Measurements from ENCODE around the gene SMIM5.
A peak's percentile ranks its signal among the peaks of the same experiment; 100 is the strongest.

The SMIM5 gene

DNA sequence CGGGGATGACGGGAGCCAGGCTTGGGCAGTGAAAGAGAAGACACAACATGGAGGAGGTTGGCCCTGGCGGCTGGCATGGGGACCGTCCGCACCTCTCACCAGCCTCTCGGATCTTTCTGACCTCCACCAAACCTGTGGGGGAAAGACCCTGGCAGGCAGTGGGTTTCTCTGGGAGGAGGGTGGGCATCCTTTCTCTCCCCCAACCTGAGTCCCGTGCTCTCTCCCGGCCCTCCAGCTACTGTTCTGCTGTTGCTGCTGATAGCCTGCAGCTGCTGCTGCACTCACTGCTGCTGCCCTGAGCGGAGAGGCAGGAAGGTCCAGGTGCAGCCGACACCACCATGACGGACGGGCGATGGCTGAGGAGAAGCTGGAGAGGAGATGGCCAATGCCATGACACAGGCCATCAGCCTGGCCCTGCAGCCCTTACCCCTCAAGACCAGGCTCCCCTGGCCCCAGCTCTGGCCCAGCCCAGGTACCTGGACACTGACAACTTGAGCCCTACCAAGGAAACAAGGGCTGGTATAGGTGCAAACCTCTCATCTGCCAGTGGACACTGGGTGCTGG is 7.4 kb downstream of the SMIM5 start:
- H3K4me1 Mint-ChIP-seq: no peaks in the 10 kb centered on the region
- no peak overlapping the region for H3K27ac Mint-ChIP-seq
- no peaks in the 10 kb centered on the region for H3K36me3 Mint-ChIP-seq
- no peaks in the 10 kb centered on the region for H3K9me3 Mint-ChIP-seq
- H3K27me3 Mint-ChIP-seq: no peaks in the 10 kb centered on the region
- no peak overlapping the region for H3K4me3 Mint-ChIP-seq

DNA sequence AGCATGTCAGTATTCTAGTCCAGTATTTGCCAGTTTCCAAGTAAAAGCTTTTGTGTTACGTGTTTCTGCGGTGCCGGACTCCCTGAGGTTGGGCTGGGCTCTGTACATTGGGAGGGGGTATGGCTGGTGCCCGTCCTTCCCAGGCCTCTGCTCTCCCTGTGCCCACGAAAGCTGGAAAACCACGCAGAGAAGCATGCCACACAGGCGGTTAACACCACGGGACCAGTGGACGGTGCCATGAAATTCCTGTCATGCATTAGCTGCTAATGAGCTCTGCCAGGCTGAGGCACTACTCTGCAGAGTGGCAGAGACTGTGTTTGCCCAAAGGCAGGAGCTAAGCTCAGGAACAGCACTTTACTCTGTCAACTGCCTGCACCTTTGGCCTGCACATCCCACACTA is 8.1 kb downstream of the SMIM5 start:
- H3K4me3 Mint-ChIP-seq: no peak overlapping the region
- no peaks in the 10 kb centered on the region for H3K4me1 Mint-ChIP-seq
- H3K9me3 Mint-ChIP-seq: no peaks in the 10 kb centered on the region
- no peaks in the 10 kb centered on the region for H3K27me3 Mint-ChIP-seq
- H3K27ac Mint-ChIP-seq: no peak overlapping the region
- no peaks in the 10 kb centered on the region for H3K36me3 Mint-ChIP-seq

DNA sequence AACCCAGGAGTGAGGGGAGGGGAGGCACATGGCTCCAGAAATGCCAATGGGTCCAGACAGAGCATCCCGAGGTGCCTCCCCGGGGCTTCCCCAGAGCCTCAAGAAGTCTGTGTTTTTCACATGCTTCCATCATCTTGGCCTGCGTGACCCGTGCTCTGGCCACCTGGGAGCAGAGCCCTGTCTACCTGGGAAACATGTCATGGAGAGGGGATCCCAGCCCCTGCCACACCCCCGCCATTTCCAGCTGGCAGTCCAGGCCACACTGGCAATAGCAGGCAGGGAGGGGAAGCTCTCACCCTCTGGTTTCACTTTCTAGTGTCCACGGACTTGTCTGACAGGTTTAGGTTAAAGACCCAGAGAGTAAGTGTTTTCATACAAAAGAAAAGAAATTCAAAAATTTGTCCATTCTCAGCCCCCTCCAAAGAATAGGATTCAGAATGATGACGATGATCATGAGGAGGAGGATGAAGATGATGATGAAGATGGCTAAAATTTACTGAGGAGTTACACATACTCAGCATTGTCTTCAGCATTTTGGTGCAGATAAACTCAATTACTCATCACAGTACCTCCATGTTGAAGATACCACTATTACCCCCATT is 9.0 kb downstream of the SMIM5 start:
- Mint-ChIP-seq H3K9me3 (no peaks in the 10 kb centered on the region), H3K27ac (no peak overlapping the region), H3K36me3 (no peaks in the 10 kb centered on the region), H3K4me1 (no peaks in the 10 kb centered on the region), H3K27me3 (no peaks in the 10 kb centered on the region), H3K4me3 (no peak overlapping the region)

DNA sequence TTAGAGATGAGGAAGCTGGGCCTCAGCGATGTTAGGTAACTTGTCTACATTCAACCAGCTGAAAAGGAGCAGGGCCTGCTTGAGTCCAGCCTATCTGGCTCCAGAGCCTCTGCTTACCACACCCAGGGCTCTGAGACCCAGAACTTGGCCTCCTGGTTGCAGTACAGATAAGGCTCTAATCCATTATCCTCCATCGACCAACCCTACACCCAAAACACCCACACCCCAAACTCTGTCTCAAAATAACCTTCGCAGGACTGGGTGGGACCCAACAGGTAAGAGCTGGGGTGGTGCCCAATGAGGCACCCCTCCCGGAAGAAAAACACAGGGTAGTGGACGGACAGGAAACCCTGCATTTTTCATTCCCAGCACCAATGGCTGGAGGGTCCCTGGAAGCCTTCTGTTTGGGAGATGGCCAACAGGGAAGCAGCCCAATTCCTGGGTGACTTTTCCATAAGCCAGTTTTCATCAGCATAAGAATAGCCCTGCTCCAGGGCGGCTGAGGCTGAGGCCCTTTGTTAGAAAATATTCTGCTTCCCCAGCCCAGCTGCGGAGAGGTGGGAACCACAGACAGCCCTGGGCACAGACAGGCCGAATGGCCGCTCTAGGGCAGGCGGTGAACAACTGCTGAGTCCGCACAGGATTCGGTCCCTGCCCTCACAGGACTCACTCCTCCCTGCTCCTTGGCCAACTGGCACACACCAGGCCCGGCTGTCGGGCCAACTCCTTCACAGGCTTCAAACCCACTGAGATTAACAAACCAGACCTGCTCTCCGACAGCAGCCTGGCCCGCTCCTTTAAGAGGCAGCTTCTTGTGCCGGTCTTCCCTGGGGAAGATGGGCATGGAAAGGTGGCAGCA is 9.8 kb downstream of the SMIM5 start:
- H3K27me3 Mint-ChIP-seq: no peaks in the 10 kb centered on the region
- H3K4me1 Mint-ChIP-seq: no peaks in the 10 kb centered on the region
- H3K9me3 Mint-ChIP-seq: no peaks in the 10 kb centered on the region
- H3K27ac Mint-ChIP-seq: no peak overlapping the region
- H3K4me3 Mint-ChIP-seq: no peak overlapping the region
- peaks cover 1% of the 10 kb centered on the region for H3K36me3 Mint-ChIP-seq

DNA sequence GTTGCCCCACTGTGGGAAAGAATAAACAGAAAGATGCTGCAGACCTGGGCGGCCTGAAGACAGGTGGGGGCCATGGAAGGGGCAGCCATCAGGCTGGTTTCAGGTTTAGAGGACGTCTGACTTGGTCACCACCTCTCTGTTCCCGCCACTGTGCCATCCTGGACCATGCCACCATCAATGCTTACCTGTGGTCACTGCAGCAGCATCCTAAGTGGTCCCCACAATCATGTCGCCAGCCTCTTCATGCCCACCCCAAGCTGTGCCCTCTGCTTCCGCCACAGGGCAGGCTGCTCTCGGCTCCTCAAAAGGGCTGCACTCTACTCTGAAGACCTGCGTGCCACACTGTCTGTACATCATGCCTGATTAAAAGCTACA is 10.4 kb downstream of the SMIM5 start:
- Mint-ChIP-seq H3K9me3 (no peaks in the 10 kb centered on the region), H3K36me3 (peaks cover 3% of the 10 kb centered on the region), H3K4me3 (no peak overlapping the region), H3K27me3 (no peaks in the 10 kb centered on the region), H3K4me1 (no peaks in the 10 kb centered on the region), H3K27ac (no peak overlapping the region)

DNA sequence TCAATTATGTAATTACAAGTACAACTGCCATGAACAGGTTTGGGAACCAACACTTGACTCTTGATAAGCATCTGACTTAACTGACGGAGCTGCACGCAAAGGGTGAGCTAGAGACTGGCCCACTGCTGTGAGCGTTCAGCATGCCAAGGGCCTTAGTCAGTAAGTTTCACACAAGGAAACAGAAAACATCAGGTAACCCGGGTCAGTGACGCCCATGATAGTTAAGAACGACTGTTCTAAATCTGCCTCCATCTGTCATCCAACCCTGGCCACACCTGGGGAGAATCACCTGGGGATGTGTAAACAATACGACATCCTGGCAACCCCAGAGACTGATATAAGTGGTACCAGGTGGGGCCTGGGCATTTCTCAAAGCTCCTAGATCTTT is 12.3 kb downstream of the SMIM5 start:
- H3K9me3 Mint-ChIP-seq: no peaks in the 10 kb centered on the region
- no peak overlapping the region for H3K4me3 Mint-ChIP-seq
- no peaks in the 10 kb centered on the region for H3K27me3 Mint-ChIP-seq
- H3K36me3 Mint-ChIP-seq: peaks cover 5% of the 10 kb centered on the region
- H3K4me1 Mint-ChIP-seq: no peaks in the 10 kb centered on the region
- no peak overlapping the region for H3K27ac Mint-ChIP-seq

DNA sequence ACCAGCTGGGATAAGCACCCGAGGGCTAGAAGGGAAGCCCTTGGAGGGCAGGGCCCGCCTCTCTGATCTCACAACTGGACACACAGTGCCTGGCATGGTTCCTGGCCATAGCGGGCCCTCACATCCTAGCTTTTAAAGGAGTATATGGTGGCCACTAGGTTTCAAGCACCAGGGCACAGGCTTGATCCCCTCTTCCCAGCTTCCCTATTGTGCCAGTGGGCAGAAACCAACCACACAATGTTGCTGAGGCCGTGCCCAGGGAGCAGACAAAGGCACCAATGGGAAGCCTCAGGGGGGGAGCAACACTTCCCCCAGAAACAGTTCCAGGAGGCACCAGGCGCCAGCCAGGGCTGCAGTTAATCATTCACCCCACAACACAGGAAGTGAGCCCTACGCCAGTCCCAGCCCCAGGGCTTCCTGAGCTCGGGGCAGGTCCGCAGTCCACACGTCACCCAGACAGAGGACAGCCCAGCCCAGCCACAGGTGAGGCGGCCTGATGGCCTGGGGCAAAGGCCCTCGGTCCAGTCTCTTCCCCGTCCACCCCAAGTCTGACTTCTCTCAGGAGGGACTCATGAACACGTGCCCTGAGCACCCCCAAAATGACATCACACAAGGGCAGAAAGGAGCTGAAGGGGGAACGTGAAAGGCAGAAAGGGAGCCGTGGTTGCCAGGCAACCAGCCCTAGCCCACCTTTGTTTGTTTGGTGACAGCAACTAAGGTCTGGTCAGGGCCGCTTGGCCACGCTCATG is 12.8 kb downstream of the SMIM5 start:
- peaks cover 5% of the 10 kb centered on the region for H3K36me3 Mint-ChIP-seq
- no peaks in the 10 kb centered on the region for H3K4me1 Mint-ChIP-seq
- no peak overlapping the region for H3K27ac Mint-ChIP-seq
- no peaks in the 10 kb centered on the region for H3K9me3 Mint-ChIP-seq
- peak overlapping the region; percentile 39 for H3K4me3 Mint-ChIP-seq
- no peaks in the 10 kb centered on the region for H3K27me3 Mint-ChIP-seq

DNA sequence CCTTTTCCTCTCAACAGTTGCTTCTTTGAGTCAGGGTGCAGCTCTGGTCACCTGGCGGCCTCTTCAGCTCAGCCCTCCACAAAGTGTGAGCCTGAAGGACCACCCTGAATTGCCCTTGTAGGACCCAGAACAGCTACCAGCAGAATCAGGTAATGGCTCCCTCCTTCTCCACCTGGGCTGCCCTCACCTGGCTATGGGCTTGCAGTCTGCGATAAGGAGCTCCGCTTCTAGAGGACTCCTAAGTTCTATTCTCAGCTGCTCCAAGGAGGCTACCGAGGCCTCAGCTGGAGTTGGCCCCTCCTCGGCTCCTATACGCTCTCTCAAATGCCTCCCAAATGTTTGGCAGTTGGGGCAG is 13.4 kb downstream of the SMIM5 start:
- Mint-ChIP-seq H3K4me1 (no peaks in the 10 kb centered on the region), H3K27me3 (no peaks in the 10 kb centered on the region), H3K27ac (no peak overlapping the region), H3K9me3 (no peaks in the 10 kb centered on the region), H3K4me3 (no peak overlapping the region), H3K36me3 (peaks cover 5% of the 10 kb centered on the region)

DNA sequence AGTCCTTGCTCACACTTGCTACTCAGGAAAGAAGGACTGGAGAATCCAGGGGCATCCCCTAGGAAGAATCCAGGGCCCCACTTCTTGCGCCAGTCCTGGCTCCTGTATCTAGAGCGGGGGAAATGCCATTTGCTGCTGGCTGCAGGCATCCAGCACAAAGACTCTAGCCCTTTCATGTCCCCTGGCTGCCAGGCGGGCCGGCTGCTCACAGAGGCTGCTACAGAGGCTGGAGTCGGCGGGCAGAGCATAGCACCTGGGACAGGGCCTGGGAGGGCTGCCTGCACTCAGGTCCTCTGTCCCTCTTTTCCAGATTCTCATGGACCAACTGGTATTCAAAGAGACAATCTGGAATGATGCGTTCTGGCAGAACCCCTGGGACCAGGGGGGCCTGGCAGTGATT is 13.8 kb downstream of the SMIM5 start:
- Mint-ChIP-seq H3K36me3 (peaks cover 5% of the 10 kb centered on the region), H3K4me1 (no peaks in the 10 kb centered on the region), H3K9me3 (no peaks in the 10 kb centered on the region), H3K27me3 (no peaks in the 10 kb centered on the region), H3K4me3 (no peak overlapping the region), H3K27ac (no peak overlapping the region)

DNA sequence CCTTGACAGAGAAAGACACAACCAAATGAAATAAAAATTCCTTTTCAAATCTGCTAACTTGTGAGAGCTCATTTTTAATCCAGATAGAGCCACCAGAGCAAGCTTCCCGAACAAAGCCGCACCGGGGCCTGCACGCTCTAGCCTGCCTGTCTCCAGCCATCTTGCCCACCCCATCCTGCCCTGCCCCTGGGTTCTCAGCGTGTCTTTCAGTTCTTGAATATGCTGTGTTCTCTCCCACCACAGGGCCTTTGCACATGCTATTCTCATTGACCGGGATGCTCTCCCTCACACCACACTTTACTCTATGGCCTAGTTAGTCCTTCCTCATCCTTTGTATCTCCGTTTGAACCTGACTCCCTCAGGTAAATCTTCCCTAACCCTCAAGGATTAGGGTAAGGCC is 14.7 kb downstream of the SMIM5 start:
- Mint-ChIP-seq H3K9me3 (no peaks in the 10 kb centered on the region), H3K4me1 (no peaks in the 10 kb centered on the region), H3K27me3 (no peaks in the 10 kb centered on the region), H3K4me3 (no peak overlapping the region), H3K36me3 (peaks cover 5% of the 10 kb centered on the region), H3K27ac (no peak overlapping the region)

DNA sequence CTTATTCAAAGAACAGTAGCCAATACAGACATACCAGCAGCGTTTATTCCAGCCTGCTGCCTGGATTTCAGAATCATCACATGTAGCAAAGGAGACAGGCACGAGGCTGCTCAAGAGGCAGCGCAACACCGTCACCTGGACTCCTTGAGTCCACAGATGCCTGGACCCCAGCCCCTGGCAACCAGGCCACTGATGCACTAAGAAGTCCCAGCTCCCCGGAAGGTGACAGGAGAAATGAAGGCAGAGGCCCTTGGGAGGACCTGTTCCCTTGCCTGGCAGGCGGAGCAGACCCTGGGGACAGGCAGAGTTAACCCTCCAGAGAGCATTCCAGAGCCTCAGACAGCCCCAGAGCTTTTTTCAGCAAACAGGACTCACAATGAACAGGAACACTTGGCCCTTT is 16.5 kb downstream of the SMIM5 start:
- Mint-ChIP-seq H3K36me3 (peaks cover 11% of the 10 kb centered on the region), H3K4me1 (peaks cover 5% of the 10 kb centered on the region), H3K27ac (no peak overlapping the region), H3K4me3 (no peak overlapping the region), H3K27me3 (no peaks in the 10 kb centered on the region), H3K9me3 (no peaks in the 10 kb centered on the region)

DNA sequence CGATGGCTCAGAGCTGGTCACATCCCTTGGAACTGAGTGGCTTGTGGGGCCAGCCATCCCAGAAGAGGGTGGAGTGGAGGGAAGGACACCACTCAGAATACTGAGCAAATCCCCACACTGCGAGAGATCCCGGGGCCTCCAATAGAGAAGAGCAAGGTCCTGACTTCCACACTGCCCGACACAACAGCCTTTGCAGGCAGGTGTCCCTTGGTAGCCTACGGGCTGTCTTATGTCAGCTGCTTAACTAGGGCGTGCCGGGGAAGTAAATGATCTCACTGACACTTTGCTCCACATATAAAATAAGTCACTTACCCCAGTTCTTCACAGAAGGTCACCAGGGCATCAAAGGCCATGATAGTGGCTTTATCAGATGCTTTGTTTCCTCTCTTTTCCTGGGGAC is 17.6 kb downstream of the SMIM5 start:
- H3K4me1 Mint-ChIP-seq: peaks cover 5% of the 10 kb centered on the region
- no peaks in the 10 kb centered on the region for H3K9me3 Mint-ChIP-seq
- H3K27me3 Mint-ChIP-seq: no peaks in the 10 kb centered on the region
- no peak overlapping the region for H3K27ac Mint-ChIP-seq
- peaks cover 11% of the 10 kb centered on the region for H3K36me3 Mint-ChIP-seq
- no peak overlapping the region for H3K4me3 Mint-ChIP-seq

DNA sequence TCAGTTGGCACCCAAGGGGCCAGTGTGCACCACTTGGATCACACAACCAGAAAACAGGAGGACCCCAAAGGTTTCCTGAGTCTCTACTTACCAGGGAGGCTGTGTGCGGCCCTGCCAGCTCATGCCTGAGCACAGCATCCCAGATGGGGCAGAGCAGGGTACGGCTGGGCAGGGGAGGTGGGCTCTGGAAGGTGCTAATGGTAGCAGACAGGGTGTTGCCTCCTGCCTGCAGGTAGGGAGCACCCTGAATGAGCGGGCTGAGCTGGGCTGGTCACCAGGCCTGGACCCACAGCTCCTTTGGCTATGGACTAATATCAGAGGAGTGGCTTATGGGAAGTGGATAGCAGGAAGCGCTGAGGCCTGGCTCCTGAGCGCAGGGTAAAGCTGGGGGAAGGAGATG is 19.1 kb downstream of the SMIM5 start:
- Mint-ChIP-seq H3K4me3 (no peak overlapping the region), H3K4me1 (peaks cover 5% of the 10 kb centered on the region), H3K27ac (no peak overlapping the region), H3K27me3 (no peaks in the 10 kb centered on the region), H3K36me3 (peaks cover 13% of the 10 kb centered on the region), H3K9me3 (no peaks in the 10 kb centered on the region)

DNA sequence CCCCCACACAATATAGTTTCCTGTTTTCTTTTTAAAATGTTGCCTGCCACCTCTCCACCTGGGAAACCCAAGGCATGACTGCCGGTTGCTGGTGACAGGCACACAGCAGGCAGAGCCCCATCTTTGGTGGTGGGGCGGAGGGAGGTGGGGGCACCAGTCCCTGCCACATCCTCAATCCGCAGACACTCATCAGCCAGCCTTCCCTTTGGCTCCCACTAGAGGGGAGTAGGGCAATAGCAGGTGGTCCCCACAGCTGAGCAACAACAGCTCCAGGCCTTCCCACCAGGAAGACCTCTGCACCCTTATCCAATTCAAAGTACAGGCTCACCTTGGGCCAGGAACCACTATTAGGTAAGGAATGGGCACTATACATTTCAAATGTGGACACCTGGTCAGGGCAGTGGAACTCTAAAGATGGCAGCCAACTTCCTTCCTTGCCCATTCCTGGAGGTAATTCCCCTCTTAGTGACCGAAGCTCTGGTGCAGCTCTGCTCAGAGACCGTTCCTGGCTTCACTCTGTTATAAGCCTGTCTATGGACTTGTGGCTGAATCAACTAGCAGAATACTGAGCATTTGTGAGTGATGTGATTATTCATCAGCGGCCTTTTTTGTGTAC is 19.8 kb downstream of the SMIM5 start:
- Mint-ChIP-seq H3K4me3 (no peak overlapping the region), H3K9me3 (no peaks in the 10 kb centered on the region), H3K36me3 (peaks cover 11% of the 10 kb centered on the region), H3K27ac (no peak overlapping the region), H3K4me1 (peaks cover 5% of the 10 kb centered on the region), H3K27me3 (no peaks in the 10 kb centered on the region)

DNA sequence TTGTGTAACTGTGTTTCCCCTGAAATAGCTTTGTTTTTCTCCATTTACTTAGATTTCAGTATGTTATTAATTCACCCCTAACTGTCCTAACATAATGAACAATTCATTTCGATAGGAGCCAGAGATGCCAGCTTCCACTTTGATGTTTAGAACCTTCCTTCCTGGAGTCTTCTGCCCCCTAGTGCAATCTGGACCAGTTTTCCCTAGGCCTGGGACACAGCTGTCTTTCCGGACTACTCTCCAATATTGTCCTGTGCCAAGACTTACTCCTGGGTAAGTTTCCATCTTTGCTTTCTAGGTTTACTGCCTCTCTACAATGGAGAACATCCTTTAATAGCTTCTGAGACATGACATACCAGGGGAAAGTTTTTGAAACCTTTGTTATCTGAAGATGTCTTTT is 20.9 kb downstream of the SMIM5 start:
- H3K4me3 Mint-ChIP-seq: no peak overlapping the region
- no peak overlapping the region for H3K27ac Mint-ChIP-seq
- H3K9me3 Mint-ChIP-seq: no peaks in the 10 kb centered on the region
- peaks cover 10% of the 10 kb centered on the region for H3K36me3 Mint-ChIP-seq
- H3K27me3 Mint-ChIP-seq: no peaks in the 10 kb centered on the region
- peaks cover 5% of the 10 kb centered on the region for H3K4me1 Mint-ChIP-seq

DNA sequence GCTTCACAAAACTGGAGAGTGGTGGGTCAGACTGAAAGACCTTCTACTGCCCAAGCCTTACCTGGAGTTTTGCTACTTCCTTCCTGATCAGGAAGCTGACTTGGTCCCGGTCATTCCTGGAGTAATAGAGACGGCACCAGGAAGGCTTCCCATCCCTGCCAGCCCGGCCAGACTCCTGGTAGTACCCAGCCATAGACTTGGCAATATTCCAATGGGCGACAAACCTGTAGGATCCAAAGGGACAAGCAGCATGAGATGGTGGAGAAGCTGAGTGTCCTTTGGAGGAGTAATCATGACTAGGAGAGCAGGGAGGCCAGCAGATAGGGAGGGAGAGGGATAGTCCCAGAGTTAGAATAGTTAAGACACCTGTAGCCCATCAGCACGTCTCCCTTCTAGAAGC is 25.0 kb downstream of the SMIM5 start:
- Mint-ChIP-seq H3K27me3 (no peaks in the 10 kb centered on the region), H3K4me3 (no peak overlapping the region), H3K9me3 (no peaks in the 10 kb centered on the region), H3K36me3 (peaks cover 10% of the 10 kb centered on the region), H3K4me1 (peaks cover 5% of the 10 kb centered on the region), H3K27ac (no peak overlapping the region)

Measured in activated naive CD4-positive, alpha-beta T cell treated with anti-CD3 and anti-CD28 coated beads, Interleukin-2, amount 50 U/mL, for 24 hours (primary cell).